ENCODE measurements around the gene STC2.
"Not testable (repeated sequence)": the region's sequence is repeated elsewhere in the genome, so short reads cannot be mapped to it uniquely, and the experiment has no call there.

The STC2 gene

GRCh38 chr5:173287086-173287485 lies 41.1 kb downstream of the STC2 start:
- H3K4me3 ChIP-seq (replicated peaks; ENCODE audit: insufficient read depth, low read length) = no peak overlapping the region
- H3K27ac ChIP-seq (replicated peaks) = no peak overlapping the region
- DNase-seq (ENCODE audit: low read depth in 1 of 2, low spot score in 1 of 2) = no peak

GRCh38 chr5:173284343-173284958 lies 43.8 kb downstream of the STC2 start:
- H3K4me3 ChIP-seq (replicated peaks; ENCODE audit: insufficient read depth, low read length); H3K27ac ChIP-seq (replicated peaks); DNase-seq (ENCODE audit: low read depth in 1 of 2, low spot score in 1 of 2): not testable (repeated sequence)
- peaks cover 22% of the 10 kb centered on the region for H3K27me3 ChIP-seq (ENCODE audit: insufficient read depth, poor library complexity, severe bottlenecking)

More at GRCh38 chr5:173287086-173287485, 41.1 kb downstream of the STC2 start:
- TF ChIP-seq CTCF (IDR thresholded peaks at IDR 0.05; ENCODE audit: insufficient read depth, low read length) (no peak), POLR2AphosphoS5 (IDR thresholded peaks at IDR 0.05; ENCODE audit: low read depth) (no peak), SPI1 (IDR thresholded peaks at IDR 0.05; ENCODE audit: borderline replicate concordance, low read depth) (no peak), REST (IDR thresholded peaks at IDR 0.05; ENCODE audit: insufficient replicate concordance, low read depth) (no peak), GABPA (IDR thresholded peaks at IDR 0.05; ENCODE audit: low read depth) (no peak)
- peaks cover 37% of the 10 kb centered on the region for H3K27me3 ChIP-seq (ENCODE audit: insufficient read depth, poor library complexity, severe bottlenecking)

- TF ChIP-seq CTCF (IDR thresholded peaks at IDR 0.05; ENCODE audit: insufficient read depth, low read length) = peak; percentile 7
- no peak for TF ChIP-seq GABPA (IDR thresholded peaks at IDR 0.05; ENCODE audit: low read depth)
- TF ChIP-seq REST (IDR thresholded peaks at IDR 0.05; ENCODE audit: insufficient replicate concordance, low read depth) = no peak
- H3K27ac ChIP-seq (replicated peaks) = no peak overlapping the region
- DNase-seq (ENCODE audit: low read depth in 1 of 2, low spot score in 1 of 2) = peak; percentile 38 to 44
Observed at GRCh38 chr5:173283318-173284288, 44.6 kb downstream of the STC2 start.

GRCh38 chr5:173282916-173283315 lies 45.3 kb downstream of the STC2 start:
- H3K4me3 ChIP-seq (replicated peaks; ENCODE audit: insufficient read depth, low read length) = no peak overlapping the region
- no peak overlapping the region for H3K27ac ChIP-seq (replicated peaks)
- no peak for DNase-seq (ENCODE audit: low read depth in 1 of 2, low spot score in 1 of 2)
- peaks cover 20% of the 10 kb centered on the region for H3K27me3 ChIP-seq (ENCODE audit: insufficient read depth, poor library complexity, severe bottlenecking)
- TF ChIP-seq SPI1 (IDR thresholded peaks at IDR 0.05; ENCODE audit: borderline replicate concordance, low read depth) (no peak), POLR2AphosphoS5 (IDR thresholded peaks at IDR 0.05; ENCODE audit: low read depth) (no peak), GABPA (IDR thresholded peaks at IDR 0.05; ENCODE audit: low read depth) (no peak), CTCF (IDR thresholded peaks at IDR 0.05; ENCODE audit: insufficient read depth, low read length) (no peak), REST (IDR thresholded peaks at IDR 0.05; ENCODE audit: insufficient replicate concordance, low read depth) (no peak)

More at GRCh38 chr5:173283318-173284288, 44.6 kb downstream of the STC2 start:
- Histone ChIP-seq H3K27me3 (ENCODE audit: insufficient read depth, poor library complexity, severe bottlenecking) (peaks cover 22% of the 10 kb centered on the region), H3K4me3 (replicated peaks; ENCODE audit: insufficient read depth, low read length) (no peak overlapping the region)

Measured in HL-60 (cell line).